Calu3 (cell line): ENCODE measurements around the gene NTM. TPM values are rescaled to one million over a fixed set of nuclear protein-coding genes. Genes with fewer than 3 reads are reported as not detected.

ENCODE experiments used
- BruUV-seq: library from RNA; stranded (reverse); fragments of 400-500 nt; replicated peaks from 2 replicates; lab custom pipeline; 2021; lab: Mats Ljungman, UMichigan
- CTCF ChIA-PET: fragments of 300-600 bp; sonication (Branson Sonifier 250); formaldehyde crosslinking; loops from one replicate; lab custom pipeline; 2022; ENCODE audit warnings: antibody characterized with exemption; lab: Charles Lee
- DNase-seq: peaks from one replicate; pipeline ENCODE4 v3.0.0; 2022
- H3K27ac Mint-ChIP-seq: one replicate; pipeline ENCODE4 v1.8.0; 2022; ENCODE audit warnings: mixed read lengths; ENCODE audit not compliant: unreplicated experiment
- H3K27me3 Mint-ChIP-seq: one replicate; pipeline ENCODE4 v1.8.0; 2022; ENCODE audit warnings: mixed read lengths; ENCODE audit not compliant: unreplicated experiment
- H3K36me3 Mint-ChIP-seq: one replicate; pipeline ENCODE4 v1.8.0; 2022; ENCODE audit warnings: mild to moderate bottlenecking, moderate library complexity, mixed read lengths; ENCODE audit not compliant: insufficient read depth, unreplicated experiment
- H3K4me1 Mint-ChIP-seq: one replicate; pipeline ENCODE4 v1.8.0; 2022; ENCODE audit warnings: mild to moderate bottlenecking, low read depth, mixed read lengths; ENCODE audit not compliant: unreplicated experiment
- H3K4me3 Mint-ChIP-seq: one replicate; pipeline ENCODE4 v1.8.0; 2022; ENCODE audit warnings: mild to moderate bottlenecking, low read depth, moderate library complexity, mixed read lengths; ENCODE audit not compliant: unreplicated experiment
- H3K9me3 Mint-ChIP-seq: one replicate; pipeline ENCODE4 v1.8.0; 2022; ENCODE audit warnings: low read depth, mixed read lengths; ENCODE audit not compliant: unreplicated experiment
- CTCF ChIP-seq: fragments of 200-600 bp; IDR thresholded peaks from one replicate; pipeline ENCODE4 v1.8.0; 2022; ENCODE audit warnings: antibody characterized with exemption; ENCODE audit not compliant: unreplicated experiment
- intact Hi-C: fragments of 100-400 bp; cut with micrococcal nuclease; formaldehyde crosslinking; loops from one replicate; pipeline ENCODE4 v1.10.0; 2022; ENCODE audit not compliant: unreplicated experiment
- total RNA-seq: library from RNA; stranded (reverse); gene quantifications from 2 replicates; pipeline ENCODE4 v1.2.3, GENCODE V29; 2022

NTM gene
- total RNA-seq, 1 experiment from 2014 or later, result not detected

GRCh38 chr11:131345406-131345805 is 25.0 kb upstream of the NTM start:
- H3K4me1 Mint-ChIP-seq, result no peaks in the 10 kb centered on the region
- no peak for DNase-seq
- no TSS peak for BruUV-seq
- CTCF ChIA-PET, result no interaction called here
- no peaks in the 10 kb centered on the region for H3K36me3 Mint-ChIP-seq
- no peak overlapping the region for H3K4me3 Mint-ChIP-seq
- peaks cover 4% of the 10 kb centered on the region for H3K9me3 Mint-ChIP-seq
- no peaks in the 10 kb centered on the region for H3K27me3 Mint-ChIP-seq
- TF ChIP-seq CTCF, result no peak
- intact Hi-C loops, result no loop called here
- no peak overlapping the region for H3K27ac Mint-ChIP-seq

GRCh38 chr11:131349368-131350086 is 20.9 kb upstream of the NTM start:
- no TSS peak for BruUV-seq
- CTCF ChIA-PET, result no interaction called here
- intact Hi-C loops, result no loop called here
- H3K27me3 Mint-ChIP-seq, result no peaks in the 10 kb centered on the region
- H3K9me3 Mint-ChIP-seq, result peaks cover 8% of the 10 kb centered on the region
- no peaks in the 10 kb centered on the region for H3K4me1 Mint-ChIP-seq
- no peaks in the 10 kb centered on the region for H3K36me3 Mint-ChIP-seq
- no peak for TF ChIP-seq CTCF
- H3K27ac Mint-ChIP-seq, result no peak overlapping the region
- no peak overlapping the region for H3K4me3 Mint-ChIP-seq
- no peak for DNase-seq

- Mint-ChIP-seq H3K4me3 (no peak overlapping the region), H3K36me3 (no peaks in the 10 kb centered on the region), H3K9me3 (peaks cover 8% of the 10 kb centered on the region), H3K27me3 (no peaks in the 10 kb centered on the region), H3K4me1 (no peaks in the 10 kb centered on the region), H3K27ac (no peak overlapping the region)
- intact Hi-C loops, result no loop called here
- no peak for DNase-seq
- no peak for TF ChIP-seq CTCF
- CTCF ChIA-PET, result no interaction called here
- BruUV-seq, result no TSS peak
These were observed 19.5 kb upstream of the NTM start for GRCh38 chr11:131350872-131351271.

- H3K4me1 Mint-ChIP-seq, result no peaks in the 10 kb centered on the region
- H3K27me3 Mint-ChIP-seq, result no peaks in the 10 kb centered on the region
- peaks cover 8% of the 10 kb centered on the region for H3K9me3 Mint-ChIP-seq
- intact Hi-C loops, result no loop called here
- TF ChIP-seq CTCF, result no peak
- CTCF ChIA-PET, result no interaction called here
- no peak overlapping the region for H3K27ac Mint-ChIP-seq
- H3K4me3 Mint-ChIP-seq, result no peak overlapping the region
- H3K36me3 Mint-ChIP-seq, result no peaks in the 10 kb centered on the region
- DNase-seq, result no peak
- BruUV-seq, result no TSS peak
These were observed 18.6 kb upstream of the NTM start for GRCh38 chr11:131351848-131352247.
